HG02763 (cell line): ENCODE data around the gene SHANK2.
"Not testable (repeated sequence)": the region's sequence is repeated elsewhere in the genome, so short reads cannot be mapped to it uniquely, and the experiment has no call there.

ENCODE experiments used
- ATAC-seq: cut with Tn5 transposase; IDR thresholded peaks from one replicate; pipeline ENCODE4 v1.9.1; 2021; ENCODE audit warnings: mild to moderate bottlenecking, moderate library complexity; ENCODE audit not compliant: unreplicated experiment

The SHANK2 gene

GRCh38 chr11:71245601-71246391, 6.6 kb downstream of the SHANK2 start:
- no peak for ATAC-seq

DNA sequence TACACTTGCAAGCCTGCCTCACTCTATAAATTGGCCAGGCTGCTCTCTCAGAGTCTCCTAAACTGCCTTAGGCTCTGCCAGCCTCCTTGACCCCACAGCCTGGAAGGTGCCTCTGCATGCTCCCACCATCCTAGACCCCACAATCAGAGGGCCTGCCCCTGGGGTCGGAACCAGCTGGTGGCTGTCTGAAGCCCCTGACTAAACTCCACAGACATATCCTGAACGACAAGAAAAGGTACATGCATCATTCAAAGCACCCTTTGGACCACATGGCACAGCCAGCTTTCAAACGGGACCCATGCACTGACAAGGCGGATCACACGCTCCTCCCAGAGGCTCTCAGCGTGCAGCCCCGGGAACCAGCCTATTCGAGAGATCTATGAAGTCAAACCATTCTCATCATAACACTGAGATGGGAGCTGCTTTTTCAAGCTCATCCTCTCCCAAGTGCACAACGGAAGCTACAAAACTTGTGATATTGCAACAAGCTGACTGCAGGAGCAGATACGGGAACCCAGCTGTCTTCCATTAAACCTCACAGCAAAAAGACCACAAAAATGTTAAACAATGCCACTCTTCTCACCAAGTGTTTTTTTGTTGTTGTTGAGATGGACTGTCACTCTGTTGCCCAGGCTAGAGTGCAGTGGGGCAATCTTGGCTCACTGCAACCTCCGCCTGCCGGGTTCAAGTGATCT, 8.1 kb downstream of the SHANK2 start:
- ATAC-seq = no peak

DNA sequence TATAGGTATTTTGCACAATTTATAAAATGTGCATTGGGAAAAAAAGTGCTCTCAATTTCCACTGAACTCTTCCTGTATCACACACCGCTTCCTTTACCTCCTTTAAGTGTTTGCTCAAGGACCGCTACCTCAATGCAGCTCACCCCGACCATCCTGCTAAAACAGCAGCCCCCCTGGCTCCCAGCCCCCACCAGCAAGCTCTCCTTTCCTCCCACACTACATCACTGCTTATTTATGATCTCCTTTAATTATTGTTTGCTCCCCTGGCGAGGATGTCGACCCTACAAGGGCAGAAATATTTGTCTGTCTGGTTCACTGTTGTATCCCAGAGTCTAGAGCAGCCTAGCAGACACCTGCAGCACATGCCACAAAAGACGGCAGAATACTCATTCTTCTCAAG, 10.0 kb downstream of the SHANK2 start:
- ATAC-seq = no peak

DNA sequence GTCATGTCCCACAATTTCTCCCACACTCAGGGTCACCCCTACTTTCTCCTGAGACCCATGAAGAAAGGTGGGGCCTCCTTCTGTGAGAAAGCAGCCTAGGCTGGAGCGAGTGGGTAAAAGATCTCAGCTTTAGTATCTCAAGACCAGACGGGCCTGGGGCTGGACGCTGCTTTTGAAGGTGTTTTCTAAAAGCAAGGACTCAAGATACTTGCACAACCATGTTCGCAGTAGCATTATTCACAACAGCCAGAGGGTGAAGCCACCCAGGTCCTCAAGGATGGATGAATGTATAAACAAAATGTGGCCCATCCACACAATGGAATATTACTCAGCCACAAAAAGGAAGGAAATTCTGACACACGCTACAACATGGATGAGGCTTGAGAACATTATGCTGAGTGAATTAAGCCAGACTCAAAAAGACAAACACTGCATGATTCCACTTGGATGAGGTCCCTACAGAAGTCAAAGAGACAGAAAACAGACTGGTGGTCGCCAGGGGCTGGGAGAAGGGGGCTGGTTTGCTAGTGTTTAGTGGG, 10.6 kb downstream of the SHANK2 start:
- no peak for ATAC-seq

DNA sequence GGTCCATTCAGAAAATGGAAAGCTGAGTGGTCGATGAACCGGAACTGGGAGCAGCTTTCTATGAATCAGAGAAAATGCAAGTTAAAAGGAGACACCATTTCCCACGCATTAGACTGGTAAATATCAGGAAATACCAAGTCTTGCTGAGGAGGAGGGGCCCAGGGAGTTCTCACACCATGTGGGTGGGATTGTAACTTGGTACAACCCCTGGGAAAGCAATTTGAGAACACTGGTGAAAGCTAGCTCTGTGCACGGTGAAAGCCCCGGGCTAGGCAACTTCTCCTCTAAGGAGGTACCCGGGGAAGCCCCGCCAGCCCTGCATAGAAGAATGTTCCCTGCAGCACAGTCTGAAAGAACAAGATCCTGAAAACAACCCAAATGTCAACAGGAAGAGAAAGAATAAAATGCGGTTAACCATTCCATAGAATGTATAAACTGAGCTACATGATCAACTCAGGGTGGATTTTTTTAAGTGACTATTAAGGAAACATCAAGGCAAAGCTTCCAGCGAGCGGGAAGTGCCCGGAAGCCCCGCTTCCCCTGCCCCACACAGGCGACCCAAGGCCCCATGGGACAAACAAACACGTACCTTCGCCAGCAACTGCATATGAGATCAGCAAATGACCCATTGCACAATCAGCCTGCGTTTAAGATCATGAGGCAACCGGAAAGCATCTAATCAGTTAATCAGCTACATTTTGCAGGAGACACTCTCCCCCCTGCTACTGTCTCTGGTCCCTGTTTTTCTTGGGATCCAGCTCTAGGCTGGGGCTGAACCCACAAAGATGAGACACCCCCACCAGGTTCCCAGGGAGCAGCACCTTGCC, 11.3 kb downstream of the SHANK2 start:
- ATAC-seq = no peak

DNA sequence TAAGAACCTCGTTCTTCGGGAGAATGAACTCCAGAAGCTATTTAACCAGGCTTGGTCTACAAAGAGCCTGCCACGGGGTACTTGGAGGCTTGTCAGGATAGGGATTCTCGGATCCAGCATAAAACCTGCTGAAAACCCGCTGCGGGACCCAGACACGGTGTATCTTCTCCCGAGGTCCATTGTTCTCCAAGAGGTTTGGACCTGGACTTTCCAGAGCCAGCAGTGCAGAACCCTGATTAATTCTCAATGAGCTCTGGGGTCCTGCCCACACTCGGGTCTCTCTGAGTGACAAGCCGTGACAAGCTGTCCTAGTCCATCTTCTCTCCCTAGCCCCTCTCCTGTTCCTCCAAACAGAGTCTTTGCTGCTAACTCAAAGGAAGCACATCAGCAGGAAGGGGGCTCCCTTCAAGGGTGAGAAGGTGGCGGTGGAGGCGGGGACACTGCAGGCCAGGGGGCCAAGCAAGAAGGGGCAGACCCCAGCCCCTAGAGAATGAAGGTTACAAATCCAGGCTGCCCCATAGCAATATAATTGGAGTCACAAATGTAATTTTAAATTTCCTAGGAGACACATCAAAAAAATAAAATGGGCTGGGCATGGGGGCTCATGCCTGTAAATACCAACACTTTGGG, 12.2 kb downstream of the SHANK2 start:
- no peak for ATAC-seq

DNA sequence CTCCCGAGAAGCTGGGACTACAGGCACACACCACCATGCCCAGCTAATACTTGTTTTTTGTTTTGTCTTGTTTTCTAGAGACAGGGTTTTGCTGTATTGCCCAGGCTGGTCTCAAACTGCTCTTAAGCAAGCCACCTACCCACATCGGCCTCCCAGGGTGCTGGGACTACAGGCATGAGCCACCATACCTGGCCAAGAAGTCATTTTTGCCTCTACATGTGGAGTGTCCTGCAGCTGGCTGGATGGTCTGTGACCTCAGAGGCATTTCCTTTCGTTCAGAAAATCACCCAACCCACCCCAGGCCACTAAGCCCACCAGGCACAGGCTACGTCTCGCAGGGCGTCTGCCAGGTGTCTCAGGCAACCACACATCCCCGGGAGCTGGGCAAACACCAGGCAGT, 12.8 kb downstream of the SHANK2 start:
- no peak for ATAC-seq

GRCh38 chr11:71238941-71239340, 13.4 kb downstream of the SHANK2 start:
- ATAC-seq = no peak

- ATAC-seq = no peak
Measured at GRCh38 chr11:71238285-71238875, 14.0 kb downstream of the SHANK2 start.

GRCh38 chr11:71237853-71238252, 14.5 kb downstream of the SHANK2 start:
- ATAC-seq = no peak

DNA sequence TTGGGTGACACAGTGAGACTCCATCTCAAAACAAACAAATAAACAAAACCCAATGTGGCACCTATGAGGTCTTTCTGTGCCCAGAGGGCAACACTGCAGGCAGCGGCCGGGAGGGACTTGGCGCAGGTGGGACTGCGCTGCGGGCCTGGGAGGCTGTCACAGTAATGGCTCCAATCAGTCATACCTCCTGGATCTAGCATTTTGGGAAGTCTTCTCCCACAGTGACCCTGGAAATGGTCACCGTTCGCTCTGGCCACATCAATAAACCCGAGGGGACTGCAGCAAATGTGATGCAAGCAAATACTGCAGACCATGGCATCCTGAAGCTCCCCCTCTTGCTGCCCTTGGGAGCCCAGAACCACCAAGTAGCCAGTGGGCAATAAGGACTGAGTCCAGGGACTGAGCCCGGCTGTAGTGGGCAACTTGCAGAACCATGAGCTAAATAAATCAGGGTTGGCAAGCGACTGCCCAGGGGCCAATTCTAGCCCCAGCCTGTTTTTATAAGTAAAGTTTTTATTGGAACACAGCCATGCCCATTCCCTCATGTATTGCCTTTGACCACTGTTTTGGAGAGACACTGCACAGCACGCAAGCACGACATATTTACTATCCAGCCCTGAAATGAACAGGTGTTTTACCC, 15.4 kb downstream of the SHANK2 start:
- ATAC-seq = no peak

GRCh38 chr11:71235719-71236118, 16.7 kb downstream of the SHANK2 start:
- no peak for ATAC-seq

DNA sequence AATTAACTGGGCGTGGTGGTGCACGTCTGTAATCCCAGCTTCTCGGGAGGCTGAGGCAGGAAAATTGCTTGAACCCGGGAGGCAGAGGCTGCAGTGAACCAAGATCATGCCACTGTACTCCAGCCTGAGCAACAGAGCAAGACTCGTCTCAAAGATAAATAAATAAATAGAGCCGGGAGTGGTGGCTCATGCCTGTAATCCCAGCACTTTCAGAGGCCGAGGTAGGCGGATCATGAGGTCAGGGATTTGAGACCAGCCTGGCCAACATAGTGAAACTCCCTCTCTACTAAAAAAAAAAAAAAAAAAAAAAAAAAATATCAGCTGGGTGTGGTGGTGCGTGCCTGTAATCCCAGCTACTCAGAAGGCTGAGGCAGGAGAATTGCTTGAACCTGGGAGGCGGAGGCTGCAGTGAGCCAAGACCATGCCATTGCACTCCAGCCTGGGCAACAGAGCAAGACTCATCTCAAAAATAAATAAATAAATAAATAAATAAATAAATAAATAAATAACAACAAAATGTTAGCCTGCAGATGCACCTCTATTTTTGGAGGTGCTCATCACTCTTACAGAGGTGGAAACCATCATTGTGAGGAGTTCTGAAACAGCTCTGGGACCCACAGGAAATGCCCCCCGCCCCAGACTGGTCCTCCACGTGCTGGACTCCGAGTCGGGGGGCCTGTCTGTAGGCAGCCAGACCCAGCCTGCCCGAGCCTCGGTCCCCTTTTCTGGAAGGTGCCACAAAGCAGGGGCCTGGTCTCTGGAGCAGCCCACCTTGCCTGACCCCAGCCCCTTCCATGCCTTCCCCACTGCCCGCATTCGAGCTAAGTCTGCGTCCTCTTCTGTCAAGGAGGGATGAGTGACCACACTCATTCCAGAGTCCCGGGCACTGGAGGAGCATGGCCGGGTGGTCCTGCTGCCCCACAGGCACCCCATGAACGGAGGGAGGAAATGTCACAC, 18.2 kb downstream of the SHANK2 start:
- not testable (repeated sequence) for ATAC-seq

DNA sequence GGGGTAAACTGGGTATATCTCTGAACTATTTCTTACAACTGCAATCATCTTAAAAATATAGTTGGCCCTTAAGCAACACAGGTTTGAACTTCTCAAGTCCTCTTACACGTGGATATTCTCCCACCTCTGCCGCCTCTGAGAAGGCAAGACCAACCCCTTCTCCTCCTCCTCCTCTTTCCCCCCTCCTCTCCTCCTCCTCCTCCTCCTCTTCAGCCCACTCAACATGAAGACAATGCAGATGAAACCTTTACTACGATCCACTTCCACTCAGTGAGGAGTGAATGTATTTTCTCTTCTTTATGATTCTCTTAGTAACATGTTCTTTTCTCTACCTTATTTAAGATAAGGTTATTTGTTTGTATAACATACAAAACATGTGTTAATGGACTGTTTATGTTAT, 20.0 kb downstream of the SHANK2 start:
- no peak for ATAC-seq

- ATAC-seq = no peak
Measured at GRCh38 chr11:71228961-71229360, 23.4 kb downstream of the SHANK2 start.

- ATAC-seq = no peak
Measured at GRCh38 chr11:71227058-71227659, 25.2 kb downstream of the SHANK2 start.

DNA sequence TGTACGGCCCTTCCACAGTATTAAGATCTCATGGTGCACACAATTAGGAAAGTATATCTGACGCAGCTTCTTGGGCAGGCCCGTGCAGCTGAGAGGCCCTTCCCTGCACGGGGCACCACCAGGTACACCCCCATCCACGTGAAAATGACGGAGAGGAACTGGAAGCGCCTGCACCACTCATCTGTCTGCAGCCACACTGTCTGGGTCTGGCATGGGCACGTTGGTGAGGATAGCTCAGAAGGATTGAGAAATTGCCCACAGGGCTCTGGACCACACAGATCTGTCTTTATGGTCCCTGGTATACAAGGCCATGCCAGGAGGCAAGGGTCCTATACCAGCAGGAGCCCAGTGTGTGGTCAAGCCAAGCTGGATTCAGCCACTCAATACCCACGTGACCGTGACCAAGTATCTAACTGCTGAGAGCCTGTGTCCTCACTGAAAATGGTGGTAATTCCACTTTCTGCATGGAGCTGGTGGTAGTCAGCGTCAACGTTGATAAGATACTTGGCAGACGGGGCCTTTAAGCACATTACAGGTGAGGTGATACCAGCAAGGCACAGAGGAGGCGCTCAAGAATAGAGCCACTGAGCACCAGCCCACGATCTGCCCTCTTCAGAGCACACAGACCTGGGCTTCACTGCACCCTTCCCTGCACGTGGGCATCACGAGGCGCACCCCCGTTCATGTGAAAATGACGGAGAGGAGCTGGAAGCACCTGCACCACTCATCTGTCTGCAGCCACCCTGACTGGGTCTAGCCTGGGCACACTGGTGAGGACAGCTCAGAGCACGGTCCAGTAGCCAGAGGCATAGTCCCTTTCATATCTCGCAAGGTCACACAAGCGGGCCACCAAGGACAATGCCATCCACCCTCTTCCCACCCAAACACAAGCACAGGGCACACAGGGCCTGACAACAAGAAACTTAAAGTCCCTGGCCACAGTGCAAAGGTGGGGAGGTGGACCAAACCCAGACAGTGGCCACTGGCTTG, 28.4 kb downstream of the SHANK2 start:
- ATAC-seq = no peak
